Right atrium auricular region (tissue), 2 donors: ENCODE data around the gene DPY19L1. TPM values are rescaled to one million over a fixed set of nuclear protein-coding genes. Genes with fewer than 3 reads are reported as not detected.
"Not testable (repeated sequence)": the region's sequence is repeated elsewhere in the genome, so short reads cannot be mapped to it uniquely, and the experiment has no call there.

Experiments
- DNase-seq: peaks from one replicate; pipeline ENCODE4 v3.0.0-alpha.2; 2019; ENCODE audit warnings: low spot score
- H3K27ac ChIP-seq, 2 donors: fragments of 200-600 bp; sonication (generic); 1 replicate in 1 of 2; 2 replicates in 1 of 2; pipeline ENCODE4 v1.5.1; 2016 to 2019
- H3K27me3 ChIP-seq, 2 donors: fragments of 200-600 bp; sonication (generic); one replicate each; pipeline versions ENCODE4 v1.5.1 to v1.6.0; 2017 to 2019
- H3K36me3 ChIP-seq: fragments of 200-600 bp; sonication (generic); one replicate; pipeline ENCODE4 v1.5.1; 2016
- H3K4me1 ChIP-seq, 2 donors: fragments of 200-600 bp; sonication (generic); one replicate each; pipeline versions ENCODE4 v1.5.1 to v1.6.0; 2017 to 2019
- H3K4me3 ChIP-seq, 2 donors: fragments of 200-600 bp; sonication (generic); 1 replicate in 1 of 2; 2 replicates in 1 of 2; pipeline ENCODE4 v1.5.1; 2017 to 2019; ENCODE audit warnings: mild to moderate bottlenecking in 1 of 2, moderate library complexity in 1 of 2
- H3K9me3 ChIP-seq, 2 donors: fragments of 200-600 bp; sonication (generic); one replicate each; pipeline ENCODE4 v1.5.1; 2019
- CTCF ChIP-seq, 2 donors: fragments of 200-600 bp; sonication (generic); IDR thresholded peaks; one replicate each; pipeline ENCODE4 v1.5.1; 2019; ENCODE audit warnings: antibody characterized with exemption in 2 of 2
- microRNA counts, 2 donors: library from miRNA; unstranded; fragments of <30 nt; microRNA quantifications; one replicate each; lab custom pipeline; 2016 to 2017
- microRNA-seq, 2 donors: library from miRNA; unstranded; fragments of <30 nt; microRNA quantifications; one replicate each; pipeline ENCODE4, GENCODE V29; 2016 to 2017; ENCODE audit warnings: borderline number of aligned reads in 2 of 2, borderline replicate concordance in 1 of 2
- total RNA-seq, 2 donors: library from RNA; depleted of rRNA; stranded (reverse); fragments of >200 nt; gene quantifications; one replicate each; pipeline ENCODE4 v1.1.0, GENCODE V29; 2016

The DPY19L1 gene
- total RNA-seq, 2 donors from 2014 or later = 19.5 to 21.5 TPM

- DNase-seq = no peak
- Histone ChIP-seq H3K27ac (no peak overlapping the region), H3K4me1 (no peaks in the 10 kb centered on the region), H3K36me3 (no peaks in the 10 kb centered on the region), H3K27me3 (no peaks in the 10 kb centered on the region), H3K4me3 (no peak overlapping the region), H3K9me3 (peaks cover 0 to 7% of the 10 kb centered on the region in 2 donors)
- no peak for TF ChIP-seq CTCF (IDR thresholded peaks at IDR 0.05)
These were observed 142.1 kb downstream of the DPY19L1 start for GRCh38 chr7:34895202-34895601.

- TF ChIP-seq CTCF (IDR thresholded peaks at IDR 0.05) = no peak
- no peaks in the 10 kb centered on the region for H3K9me3 ChIP-seq
- no peaks in the 10 kb centered on the region for H3K27me3 ChIP-seq
- no peak overlapping the region for H3K4me3 ChIP-seq
- H3K27ac ChIP-seq = no peak overlapping the region
- no peak for DNase-seq
- H3K36me3 ChIP-seq = no peaks in the 10 kb centered on the region
- no peaks in the 10 kb centered on the region for H3K4me1 ChIP-seq
These were observed 147.3 kb downstream of the DPY19L1 start for GRCh38 chr7:34889951-34890350.

GRCh38 chr7:34886856-34887255 is 150.4 kb downstream of the DPY19L1 start:
- TF ChIP-seq CTCF (IDR thresholded peaks at IDR 0.05) = no peak
- H3K36me3 ChIP-seq = no peaks in the 10 kb centered on the region
- H3K27ac ChIP-seq = no peak overlapping the region
- H3K4me3 ChIP-seq = no peak overlapping the region
- H3K27me3 ChIP-seq = no peaks in the 10 kb centered on the region
- no peak for DNase-seq
- no peaks in the 10 kb centered on the region for H3K4me1 ChIP-seq
- H3K9me3 ChIP-seq = peaks cover 0 to 9% of the 10 kb centered on the region in 2 donors

- H3K27me3 ChIP-seq, DNase-seq, H3K4me1 ChIP-seq, H3K36me3 ChIP-seq, H3K4me3 ChIP-seq, H3K27ac ChIP-seq, H3K9me3 ChIP-seq: not testable (repeated sequence)
These were observed 153.4 kb downstream of the DPY19L1 start for GRCh38 chr7:34883855-34884254.

- Histone ChIP-seq H3K4me1 (no peaks in the 10 kb centered on the region), H3K9me3 (peaks cover 0 to 9% of the 10 kb centered on the region in 2 donors), H3K36me3 (no peaks in the 10 kb centered on the region), H3K27ac (no peak overlapping the region), H3K4me3 (no peak overlapping the region), H3K27me3 (no peaks in the 10 kb centered on the region)
- no peak for TF ChIP-seq CTCF (IDR thresholded peaks at IDR 0.05)
- no peak for DNase-seq
These were observed 157.4 kb downstream of the DPY19L1 start for GRCh38 chr7:34879871-34880270.

GRCh38 chr7:34878944-34879735 is 158.1 kb downstream of the DPY19L1 start:
- not testable (repeated sequence) for H3K4me1 ChIP-seq, H3K27me3 ChIP-seq, H3K9me3 ChIP-seq, H3K36me3 ChIP-seq, DNase-seq, H3K4me3 ChIP-seq, H3K27ac ChIP-seq

MicroRNA genes within 50 kb of the gene (microRNA counts, 767-probe panel; counts per million panel counts)
- microRNA hsa-miR-548n (lab: Ali Mortazavi, UCI) = 0 to 1,333 counts per million in 2 donors

Small RNA genes within 50 kb of the gene (microRNA-seq; reads per million reads assigned to microRNA genes)
- 0 to 0.71 reads per million in 2 donors for gene MIR548N

Other genes starting within 250 kb of the DPY19L1 start
- 100 to 1,000 TPM; 132 to 140 TPM for gene TBX20, start 216.6 kb upstream of the DPY19L1 start, total RNA-seq